ENCODE results near the gene OXNAD1.

DNA sequence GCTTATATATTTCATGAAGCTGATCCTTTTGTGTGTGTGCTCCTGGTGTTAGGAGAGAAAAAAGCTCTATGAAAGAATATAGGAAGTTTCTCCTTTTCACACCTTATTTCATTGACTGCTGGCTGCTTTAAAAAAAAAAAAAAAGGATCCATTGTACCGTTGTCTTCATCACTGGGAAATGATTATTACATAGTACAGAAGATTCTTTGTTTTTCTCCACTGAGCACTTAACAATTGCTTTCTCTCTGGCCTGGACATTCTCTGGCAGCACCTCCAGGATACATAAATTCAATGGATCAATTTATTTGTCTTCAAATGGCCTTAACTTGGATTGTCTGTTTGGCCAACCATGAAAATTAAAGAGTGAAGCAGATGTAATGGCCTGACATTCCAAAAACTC, 37.4 kb upstream of the OXNAD1 start:
- TF ChIP-seq CTCF (IDR thresholded peaks at IDR 0.05) (no peak), POLR2A (IDR thresholded peaks at IDR 0.05) (no peak), EP300 (IDR thresholded peaks at IDR 0.05) (no peak)
